PC-9 (cell line): ENCODE results near the gene GADD45A.

ENCODE experiments used
- EZH2 ChIP-seq: fragments of 200-600 bp; sonication (generic); IDR thresholded peaks from 2 replicates; pipeline ENCODE4 v1.8.0; 2017; ENCODE audit warnings: antibody characterized with exemption, low read depth
- TF ChIP-seq, protein P1 (sequence below): fragments of 200-600 bp; sonication (generic); conservative IDR thresholded peaks from 2 replicates; pipeline ENCODE4 v1.6.1; 2017; ENCODE audit warnings: mixed run types, antibody characterized with exemption, mild to moderate bottlenecking, moderate library complexity

DNA sequence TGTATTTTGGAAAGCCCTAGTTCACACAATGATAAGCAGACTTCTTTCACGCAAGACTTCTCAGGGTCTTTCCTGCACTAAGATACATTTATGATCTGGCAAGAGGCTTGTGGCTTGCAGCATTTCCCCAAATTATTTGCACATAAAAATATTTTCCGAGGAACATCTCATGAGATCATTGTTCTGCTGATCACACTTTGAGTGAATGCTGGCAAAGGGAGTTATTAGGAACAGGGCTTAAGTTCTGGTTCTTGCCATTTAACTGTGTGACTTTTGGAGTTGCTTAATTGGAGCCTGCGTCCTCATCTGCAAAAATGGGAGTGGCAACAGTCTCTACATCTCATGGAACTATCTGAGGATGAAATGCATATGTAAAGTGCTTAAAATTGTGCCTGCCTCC is 50.2 kb downstream of the GADD45A start:
- TF ChIP-seq, protein P1, sequence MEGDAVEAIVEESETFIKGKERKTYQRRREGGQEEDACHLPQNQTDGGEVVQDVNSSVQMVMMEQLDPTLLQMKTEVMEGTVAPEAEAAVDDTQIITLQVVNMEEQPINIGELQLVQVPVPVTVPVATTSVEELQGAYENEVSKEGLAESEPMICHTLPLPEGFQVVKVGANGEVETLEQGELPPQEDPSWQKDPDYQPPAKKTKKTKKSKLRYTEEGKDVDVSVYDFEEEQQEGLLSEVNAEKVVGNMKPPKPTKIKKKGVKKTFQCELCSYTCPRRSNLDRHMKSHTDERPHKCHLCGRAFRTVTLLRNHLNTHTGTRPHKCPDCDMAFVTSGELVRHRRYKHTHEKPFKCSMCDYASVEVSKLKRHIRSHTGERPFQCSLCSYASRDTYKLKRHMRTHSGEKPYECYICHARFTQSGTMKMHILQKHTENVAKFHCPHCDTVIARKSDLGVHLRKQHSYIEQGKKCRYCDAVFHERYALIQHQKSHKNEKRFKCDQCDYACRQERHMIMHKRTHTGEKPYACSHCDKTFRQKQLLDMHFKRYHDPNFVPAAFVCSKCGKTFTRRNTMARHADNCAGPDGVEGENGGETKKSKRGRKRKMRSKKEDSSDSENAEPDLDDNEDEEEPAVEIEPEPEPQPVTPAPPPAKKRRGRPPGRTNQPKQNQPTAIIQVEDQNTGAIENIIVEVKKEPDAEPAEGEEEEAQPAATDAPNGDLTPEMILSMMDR, result no peak
- no peak for TF ChIP-seq EZH2
